Activated CD4-positive, alpha-beta T cell treated with anti-CD3 and anti-CD28 coated beads for 24 hours (primary cell): ENCODE measurements around the gene KSR2.
"Not testable (repeated sequence)": the region's sequence is repeated elsewhere in the genome, so short reads cannot be mapped to it uniquely, and the experiment has no call there.

Experiments used
- DNase-seq, 2 donors: peaks; one replicate each; pipeline ENCODE4 v3.0.0-alpha.2; 2020; ENCODE audit warnings: low read depth in 2 of 2

The KSR2 gene

GRCh38 chr12:117761528-117762100 lies 207.2 kb downstream of the KSR2 start:
- no peak for DNase-seq

- no peak for DNase-seq
Measured at GRCh38 chr12:117760990-117761389, 207.8 kb downstream of the KSR2 start.

- no peak for DNase-seq
Measured at GRCh38 chr12:117750657-117751056, 218.1 kb downstream of the KSR2 start.

- DNase-seq = no peak
Measured at GRCh38 chr12:117749431-117749830, 219.4 kb downstream of the KSR2 start.

- DNase-seq = not testable (repeated sequence)
Measured at GRCh38 chr12:117746358-117746757, 222.4 kb downstream of the KSR2 start.

- DNase-seq = no peak
Measured at GRCh38 chr12:117744418-117744817, 224.4 kb downstream of the KSR2 start.

GRCh38 chr12:117743761-117744160 lies 225.0 kb downstream of the KSR2 start:
- no peak for DNase-seq

- no peak for DNase-seq
Measured at GRCh38 chr12:117742721-117743120, 226.1 kb downstream of the KSR2 start.

GRCh38 chr12:117738233-117738632 lies 230.6 kb downstream of the KSR2 start:
- DNase-seq = no peak

GRCh38 chr12:117733549-117733805 lies 235.3 kb downstream of the KSR2 start:
- no peak for DNase-seq

GRCh38 chr12:117732761-117733548 lies 235.8 kb downstream of the KSR2 start:
- DNase-seq = no peak

GRCh38 chr12:117731131-117731530 lies 237.7 kb downstream of the KSR2 start:
- DNase-seq = not testable (repeated sequence)

GRCh38 chr12:117727301-117727700 lies 241.5 kb downstream of the KSR2 start:
- no peak for DNase-seq

- no peak for DNase-seq
Measured at GRCh38 chr12:117724543-117724942, 244.2 kb downstream of the KSR2 start.

GRCh38 chr12:117718559-117718958 lies 250.2 kb downstream of the KSR2 start:
- DNase-seq = no peak

GRCh38 chr12:117718141-117718540 lies 250.6 kb downstream of the KSR2 start:
- DNase-seq = no peak

GRCh38 chr12:117714203-117714602 lies 254.6 kb downstream of the KSR2 start:
- no peak for DNase-seq

GRCh38 chr12:117710121-117710520 lies 258.7 kb downstream of the KSR2 start:
- no peak for DNase-seq

- DNase-seq = no peak
Measured at GRCh38 chr12:117707861-117708260, 260.9 kb downstream of the KSR2 start.

- DNase-seq = no peak
Measured at GRCh38 chr12:117703584-117703983, 265.2 kb downstream of the KSR2 start.

GRCh38 chr12:117702741-117703140 lies 266.0 kb downstream of the KSR2 start:
- DNase-seq = no peak

GRCh38 chr12:117699575-117699974 lies 269.2 kb downstream of the KSR2 start:
- DNase-seq = no peak

GRCh38 chr12:117699118-117699517 lies 269.7 kb downstream of the KSR2 start:
- DNase-seq = no peak

- DNase-seq = no peak
Measured at GRCh38 chr12:117695956-117696355, 272.8 kb downstream of the KSR2 start.
